T47D (cell line): Measurements from ENCODE around the gene HCN2.

Source experiments
- DNase-seq, 2 experiments: peaks; one replicate each; pipeline versions ENCODE4 v3.0.0 to v3.0.0-alpha.2; 2011 to 2012; ENCODE audit warnings: low read depth in 1 of 2, low spot score in 1 of 2
- JUND ChIP-seq: IDR thresholded peaks from 2 replicates; pipeline ENCODE4 v1.6.1; 2012; ENCODE audit warnings: low read depth
- in situ Hi-C: cut with HindIII; loops from 2 replicates; pipeline ENCODE4 v1.10.0; 2016; ENCODE audit warnings: low sequenced_read_pairs, low pct_unique_long_range_greater_than_20kb

The HCN2 gene

DNA sequence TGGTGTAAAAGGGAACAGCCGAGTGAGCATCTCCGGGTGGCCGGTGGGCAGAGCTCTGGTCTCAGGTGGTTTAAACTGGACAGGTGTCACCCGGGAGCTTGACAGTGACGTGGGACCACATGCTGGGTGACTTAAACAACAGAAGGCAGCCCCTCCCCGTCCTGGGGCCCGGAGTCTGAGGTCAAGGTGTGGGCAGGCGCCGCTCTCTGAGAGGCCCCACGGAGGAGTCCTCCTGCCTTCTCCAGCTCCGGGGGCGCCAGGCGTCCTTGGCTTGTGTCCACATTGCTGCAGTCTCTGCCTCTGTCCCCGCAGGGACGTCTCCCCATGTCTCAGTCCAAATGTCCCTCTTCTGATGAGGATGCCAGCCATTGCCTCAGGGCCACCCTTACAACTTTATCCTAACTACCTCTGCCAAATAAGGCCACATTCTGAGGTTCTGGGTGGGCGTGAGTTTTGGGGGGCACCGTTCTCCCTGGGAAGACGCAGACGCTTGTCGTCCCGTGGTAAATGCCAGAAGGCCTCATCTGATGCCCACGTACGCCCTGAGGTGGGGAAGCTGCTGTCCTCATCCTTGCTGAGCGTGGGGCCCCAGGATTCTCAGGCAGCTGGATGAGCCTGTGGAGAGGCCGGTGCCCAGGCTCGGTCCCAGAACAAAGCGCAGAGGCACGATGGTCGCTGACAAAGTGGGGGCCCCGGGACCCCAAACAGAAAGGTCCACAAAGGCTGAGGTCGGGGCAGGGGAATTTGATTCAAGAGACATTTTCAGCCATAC is 32.9 kb upstream of the HCN2 start:
- in situ Hi-C loops, result no loop called here
- no peak for DNase-seq
- no peak for TF ChIP-seq JUND

GRCh38 chr19:558770-559439 is 30.8 kb upstream of the HCN2 start:
- TF ChIP-seq JUND, result no peak
- in situ Hi-C loops, result no loop called here
- DNase-seq, result peak in 1 of 2 experiments; percentile 44

DNA sequence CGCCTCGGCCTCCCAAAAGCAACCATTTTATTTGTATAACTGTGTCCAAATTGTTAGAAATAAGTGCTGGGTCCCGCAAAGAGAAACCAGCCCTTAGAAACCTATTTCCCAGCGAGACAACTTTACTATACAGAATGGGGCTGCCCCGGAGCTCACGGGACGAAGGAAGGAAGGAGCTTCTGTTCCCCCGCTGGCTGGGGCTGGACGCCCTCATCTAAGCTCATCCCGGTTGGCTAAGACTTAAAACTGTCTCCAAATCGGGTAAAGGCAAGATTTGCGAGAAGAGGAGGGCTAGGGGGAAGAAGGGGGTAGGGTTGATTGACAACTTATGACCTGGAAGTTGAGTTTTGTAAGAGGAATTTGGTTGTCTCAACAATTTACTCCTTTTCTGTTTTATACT is 29.6 kb upstream of the HCN2 start:
- in situ Hi-C loops, result no loop called here
- DNase-seq, result no peak
- TF ChIP-seq JUND, result no peak

DNA sequence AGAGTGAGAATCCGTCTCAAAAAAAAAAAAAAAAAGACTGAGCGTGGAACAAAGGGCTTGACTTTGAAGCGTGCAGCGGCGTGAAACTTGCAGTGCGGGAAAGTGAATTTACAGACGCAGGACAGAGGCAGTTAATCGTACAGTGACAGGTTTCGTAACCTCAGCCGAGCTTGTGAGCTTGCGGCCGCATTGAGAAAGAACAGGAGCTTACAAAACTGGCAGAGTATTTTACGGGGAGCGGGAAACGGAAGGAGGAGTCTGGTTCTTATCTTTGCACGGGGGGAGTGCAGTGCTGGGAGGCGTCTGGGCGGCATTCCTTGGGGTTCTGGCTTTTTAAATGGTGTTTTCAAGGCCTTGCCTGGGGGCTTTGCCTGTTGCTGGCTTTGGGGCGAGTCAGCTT is 23.3 kb upstream of the HCN2 start:
- in situ Hi-C loops, result no loop called here
- TF ChIP-seq JUND, result no peak
- no peak for DNase-seq

- in situ Hi-C loops, result no loop called here
- TF ChIP-seq JUND, result no peak
- no peak for DNase-seq
Measured at GRCh38 chr19:566844-567243, 22.8 kb upstream of the HCN2 start.

DNA sequence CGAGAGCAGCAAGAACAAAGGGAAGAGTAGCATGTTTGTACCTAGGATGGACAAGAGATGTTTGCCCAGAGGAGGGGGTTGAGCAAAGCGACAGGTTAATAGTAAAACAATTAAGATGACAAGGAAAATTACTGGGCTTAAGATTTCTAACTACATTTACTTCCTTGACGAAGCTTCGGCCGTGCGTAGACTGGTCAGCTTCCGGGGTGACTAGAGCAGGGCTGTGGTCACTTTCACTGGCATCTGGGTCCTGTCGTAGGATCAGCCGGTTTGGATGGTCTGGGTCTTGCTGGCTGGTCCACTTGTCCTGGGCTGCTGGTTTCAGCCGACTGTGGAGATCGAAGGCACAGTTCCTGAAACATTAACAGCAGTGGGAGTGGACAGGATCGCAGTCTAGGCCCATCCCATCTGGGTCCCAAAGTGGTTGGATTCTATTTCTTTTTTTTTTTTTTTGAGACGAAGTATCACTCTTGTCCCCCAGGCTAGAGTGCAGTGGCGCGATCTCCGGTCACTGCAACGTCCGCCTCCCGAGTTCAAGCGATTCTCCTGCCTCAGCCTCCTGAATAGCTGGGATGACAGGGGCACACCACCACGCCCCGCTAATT is 22.3 kb upstream of the HCN2 start:
- in situ Hi-C loops, result no loop called here
- DNase-seq, result no peak
- no peak for TF ChIP-seq JUND

GRCh38 chr19:570251-570686 is 19.4 kb upstream of the HCN2 start:
- in situ Hi-C loops, result no loop called here
- TF ChIP-seq JUND, result no peak
- DNase-seq, result peak in 1 of 2 experiments; percentile 60

GRCh38 chr19:570937-571565 is 18.6 kb upstream of the HCN2 start:
- in situ Hi-C loops, result no loop called here
- TF ChIP-seq JUND, result no peak
- peak; percentile 68 to 97 for DNase-seq

DNA sequence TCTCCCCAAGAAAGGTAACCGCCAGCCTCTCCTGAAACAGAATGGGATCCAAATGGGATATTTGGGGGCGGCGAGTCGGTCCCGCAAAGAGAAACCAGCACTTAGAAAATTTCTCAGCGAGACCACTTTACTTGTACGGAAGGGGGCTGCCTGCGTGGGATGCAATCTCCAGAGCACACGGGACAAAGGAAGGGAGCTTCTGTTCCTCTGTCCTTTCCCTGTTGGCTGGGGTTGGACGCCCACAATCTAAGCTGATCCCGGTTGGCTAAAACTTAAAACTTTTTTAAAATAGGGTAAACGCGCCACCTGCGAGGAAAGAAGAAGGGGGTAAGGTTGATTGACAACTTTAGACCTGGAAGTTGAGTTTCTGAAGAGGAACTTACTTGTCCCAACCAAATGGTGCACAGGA is 18.1 kb upstream of the HCN2 start:
- in situ Hi-C loops, result no loop called here
- DNase-seq, result peak in 1 of 2 experiments; percentile 73
- no peak for TF ChIP-seq JUND

DNA sequence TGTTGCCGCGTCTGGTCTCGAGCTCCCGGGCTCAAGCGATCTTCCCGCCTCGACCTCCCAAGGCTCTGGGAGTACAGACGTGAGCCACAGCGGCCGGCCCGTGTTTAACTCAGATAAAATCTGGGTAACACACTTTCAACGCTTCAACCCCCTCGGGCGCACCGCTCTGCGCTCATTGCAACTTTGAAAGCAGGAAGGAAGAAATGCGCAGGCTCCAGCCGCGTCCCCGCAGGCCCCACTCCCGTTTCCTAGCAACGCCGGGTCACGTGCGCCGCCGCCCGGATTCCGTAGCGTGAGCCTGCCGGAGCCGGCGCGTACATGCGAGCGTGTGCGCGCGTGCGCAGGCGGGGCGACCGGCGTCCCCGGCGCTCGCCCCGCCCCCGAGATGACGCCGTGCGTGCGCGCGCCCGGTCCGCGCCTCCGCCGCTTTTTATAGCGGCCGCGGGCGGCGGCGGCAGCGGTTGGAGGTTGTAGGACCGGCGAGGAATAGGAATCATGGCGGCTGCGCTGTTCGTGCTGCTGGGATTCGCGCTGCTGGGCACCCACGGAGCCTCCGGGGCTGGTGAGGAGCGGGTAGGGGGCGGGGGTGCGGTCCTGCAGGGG is 17.4 kb upstream of the HCN2 start, which contains the start of gene BSG:
TSS of gene BSG (plus strand) at position 457 of the 603 bp plus-strand sequence. CDS start at position 496, 39 bp downstream.
- in situ Hi-C loops, result no loop called here
- no peak; the same call in 1 of the 2 replicates for TF ChIP-seq JUND
- peak; percentile 95 to 99 for DNase-seq

GRCh38 chr19:572743-573518 is 16.8 kb upstream of the HCN2 start:
- TF ChIP-seq JUND, result no peak
- DNase-seq, result peak in 1 of 2 experiments; percentile 56
- in situ Hi-C loops, result no loop called here

GRCh38 chr19:573519-573825 is 16.2 kb upstream of the HCN2 start:
- in situ Hi-C loops, result no loop called here
- DNase-seq, result no peak
- no peak for TF ChIP-seq JUND
